ENCODE results near the gene FYCO1. TPM values are rescaled to one million over a fixed set of nuclear protein-coding genes. Genes with fewer than 3 reads are reported as not detected.

The FYCO1 gene
- total and polyA plus RNA-seq, 10 of the 15 experiments (the other 5 are each of a cell fraction or from before 2014, with no cell fraction given), result 1.5 to 8.4 (median 6.5) TPM

DNA sequence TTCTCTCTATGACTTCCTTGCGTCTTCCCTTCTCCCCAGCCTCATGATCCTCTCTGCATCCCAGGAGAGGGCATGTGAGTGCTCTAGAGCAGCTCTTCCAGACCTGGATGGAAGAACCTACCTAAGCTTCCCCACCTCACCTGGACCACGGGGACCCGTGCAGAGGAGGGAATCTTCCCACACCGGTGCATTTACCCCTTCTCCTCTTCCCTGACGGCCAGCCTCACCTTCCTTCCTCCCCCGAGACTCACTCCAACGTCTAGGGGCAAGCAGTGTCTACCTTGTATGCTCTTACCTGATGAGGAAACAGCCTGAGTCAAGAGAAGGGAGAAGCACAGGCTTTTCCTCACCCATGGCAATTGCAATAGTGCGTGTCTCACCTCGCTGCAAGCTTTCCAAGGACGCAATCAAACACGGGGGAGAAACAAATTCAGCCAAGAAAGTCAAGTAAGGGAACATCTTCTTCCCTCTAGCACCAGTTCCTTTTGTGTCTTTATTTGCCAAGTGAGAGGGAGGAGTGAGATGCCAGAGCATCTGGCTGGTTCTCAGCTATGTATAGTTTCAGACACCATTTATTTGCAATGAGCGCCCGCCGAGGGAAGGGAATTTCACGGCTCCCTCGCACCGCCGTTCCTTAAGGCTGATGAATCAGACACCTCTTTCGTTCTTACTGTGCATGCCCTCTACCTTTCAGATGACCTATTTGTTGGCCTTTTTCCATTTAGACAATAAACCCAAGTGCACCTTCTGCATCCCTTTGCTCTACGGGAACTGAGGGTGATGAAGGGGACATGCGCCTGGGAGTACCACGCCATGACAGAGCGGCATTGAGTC, 111.0 kb downstream of the FYCO1 start:
- Histone ChIP-seq H3K79me2 (ENCODE audit: control insufficient read depth, insufficient read depth, low read length) (no peaks in the 10 kb centered on the region), H3K9ac (ENCODE audit: control insufficient read depth, insufficient read depth, low read length) (no peak overlapping the region), H3K27ac (ENCODE audit: control insufficient read depth, insufficient read depth) (no peak overlapping the region), H4K20me1 (ENCODE audit: control insufficient read depth, insufficient read depth) (no peaks in the 10 kb centered on the region), H3K36me3 (ENCODE audit: control insufficient read depth in 2 of 2, insufficient read depth in 2 of 2, low read length in 1 of 2) (peaks cover 0 to 4% of the 10 kb centered on the region in 2 experiments; a peak in 2 of 4 replicates), H3K4me3 (no peak overlapping the region), H2AFZ (ENCODE audit: control insufficient read depth, low read depth, low read length) (no peak overlapping the region), H3K9me3 (replicated peaks; ENCODE audit: control insufficient read depth, insufficient read depth, low read length) (no peaks in the 10 kb centered on the region; the same call in 2 of the 3 replicates), H3K4me1 (ENCODE audit: control insufficient read depth, insufficient read depth, low read length) (peaks cover 61% of the 10 kb centered on the region), H3K4me2 (ENCODE audit: control insufficient read depth, insufficient read depth) (peak overlapping the region; percentile 34; the same call in 1 of the 2 replicates), H3K27me3 (replicated peaks in 1 of 2; ENCODE audit: control insufficient read depth in 2 of 2, insufficient read depth in 2 of 2, low read length in 1 of 2) (peaks cover 0 to 3% of the 10 kb centered on the region in 2 experiments; a peak in 1 of 4 replicates)
- ChIA-PET POLR2A (interaction anchor here (0.9 to 5.5 kb wide), 9 partner anchors 11 to 41 kb away, joined by 3 to 29 read pairs (median 7); no protein-coding TSS in a partner anchor), RAD21 (ENCODE audit: unreplicated experiment) (interaction anchor here (0.5 to 12.3 kb wide), 18 partner anchors 8 to 486 kb away, joined by 3 to 229 read pairs (median 4); partner anchors contain the start of genes CCR5 and LZTFL1), SMC1A (ENCODE audit: uncharacterized antibody, unreplicated experiment) (interaction anchor here (0.8 to 7.3 kb wide), 12 partner anchors 7 to 191 kb away, joined by 3 to 127 read pairs (median 4); partner anchors contain the start of gene FYCO1), CTCF (interaction anchor here (0.9 to 2.0 kb wide), 12 partner anchors 10 to 50 kb away, joined by 3 to 9 read pairs (median 4); no protein-coding TSS in a partner anchor)
- peak; percentile 69 for ATAC-seq
- no peak for DNase-seq (ENCODE audit: low read depth, low spot score)
- no TSS peak for BruUV-seq (replicated peaks)
- intact Hi-C loops (cut with micrococcal nuclease; ENCODE audit: unreplicated experiment) (no loop called here), in situ Hi-C loops (cut with MboI) (no loop called here)
- FAIRE-seq, result peak; percentile 47
- WGBS (ENCODE audit: insufficient coverage, insufficient replicate concordance, low lambda C conversion rate, missing lambda C conversion rate), result 42% methylated on average over 23 of the region's 23 CpGs
- TF ChIP-seq RAD21 (IDR thresholded peaks at IDR 0.05; ENCODE audit: insufficient read depth, low read depth, low read length) (0 out of 2 replicates have a peak, but pooled peaks have one; percentile 21), ZNF207 (IDR thresholded peaks at IDR 0.05; ENCODE audit: borderline replicate concordance) (no peak), CBFB (IDR thresholded peaks at IDR 0.05; ENCODE audit: low read depth) (no peak), TAF1 (IDR thresholded peaks at IDR 0.05; ENCODE audit: borderline replicate concordance, low read depth, low read length) (no peak), NR2F1 (conservative IDR thresholded peaks at IDR 0.05) (peak; percentile 91), ZBED1 (IDR thresholded peaks at IDR 0.05; ENCODE audit: borderline replicate concordance) (peak; percentile 77; the same call in 1 of the 2 replicates), DPF2 (IDR thresholded peaks at IDR 0.05) (peak; percentile 75; the same call in 1 of the 2 replicates), CREM (IDR thresholded peaks at IDR 0.05; ENCODE audit: low read depth) (peak; percentile 52), EED (IDR thresholded peaks at IDR 0.05; ENCODE audit: low read depth) (peak; percentile 93), HDAC2 (IDR thresholded peaks at IDR 0.05) (no peak), EGR1 (IDR thresholded peaks at IDR 0.05; ENCODE audit: borderline replicate concordance in 1 of 2, low read depth in 2 of 2, low read length in 2 of 2) (0 out of 3 replicates have a peak, but pooled peaks of 1 of the 2 experiments have one; percentile 1), BCL11A (IDR thresholded peaks at IDR 0.05; ENCODE audit: low read depth, low read length) (peak; percentile 53; the same call in 1 of the 2 replicates), PAX5 (IDR thresholded peaks at IDR 0.05; ENCODE audit: borderline replicate concordance, low read depth, low read length) (peak; percentile 30; the same call in 1 of the 2 replicates), MEF2A (IDR thresholded peaks at IDR 0.05; ENCODE audit: insufficient read depth, low read depth, low read length) (peak; percentile 52; the same call in 1 of the 2 replicates), BMI1 (IDR thresholded peaks at IDR 0.05; ENCODE audit: borderline replicate concordance) (no peak), SMAD5 (IDR thresholded peaks at IDR 0.05; ENCODE audit: low read depth) (0 out of 2 replicates have a peak, but pooled peaks have one; percentile 55), YY1 (IDR thresholded peaks at IDR 0.05; ENCODE audit: low read depth, low read length) (peak; percentile 52; the same call in 1 of the 2 replicates), RUNX3 (IDR thresholded peaks at IDR 0.05; ENCODE audit: low read length) (peak; percentile 65), TBL1XR1 (IDR thresholded peaks at IDR 0.05; ENCODE audit: low read depth, low read length) (peak; percentile 29; the same call in 1 of the 2 replicates)
- TF ChIP-seq, protein P1, sequence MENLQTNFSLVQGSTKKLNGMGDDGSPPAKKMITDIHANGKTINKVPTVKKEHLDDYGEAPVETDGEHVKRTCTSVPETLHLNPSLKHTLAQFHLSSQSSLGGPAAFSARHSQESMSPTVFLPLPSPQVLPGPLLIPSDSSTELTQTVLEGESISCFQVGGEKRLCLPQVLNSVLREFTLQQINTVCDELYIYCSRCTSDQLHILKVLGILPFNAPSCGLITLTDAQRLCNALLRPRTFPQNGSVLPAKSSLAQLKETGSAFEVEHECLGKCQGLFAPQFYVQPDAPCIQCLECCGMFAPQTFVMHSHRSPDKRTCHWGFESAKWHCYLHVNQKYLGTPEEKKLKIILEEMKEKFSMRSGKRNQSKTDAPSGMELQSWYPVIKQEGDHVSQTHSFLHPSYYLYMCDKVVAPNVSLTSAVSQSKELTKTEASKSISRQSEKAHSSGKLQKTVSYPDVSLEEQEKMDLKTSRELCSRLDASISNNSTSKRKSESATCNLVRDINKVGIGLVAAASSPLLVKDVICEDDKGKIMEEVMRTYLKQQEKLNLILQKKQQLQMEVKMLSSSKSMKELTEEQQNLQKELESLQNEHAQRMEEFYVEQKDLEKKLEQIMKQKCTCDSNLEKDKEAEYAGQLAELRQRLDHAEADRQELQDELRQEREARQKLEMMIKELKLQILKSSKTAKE (IDR thresholded peaks at IDR 0.05; ENCODE audit: low read depth, poor library complexity, severe bottlenecking), result peak; percentile 34
- TF ChIP-seq, protein P2, sequence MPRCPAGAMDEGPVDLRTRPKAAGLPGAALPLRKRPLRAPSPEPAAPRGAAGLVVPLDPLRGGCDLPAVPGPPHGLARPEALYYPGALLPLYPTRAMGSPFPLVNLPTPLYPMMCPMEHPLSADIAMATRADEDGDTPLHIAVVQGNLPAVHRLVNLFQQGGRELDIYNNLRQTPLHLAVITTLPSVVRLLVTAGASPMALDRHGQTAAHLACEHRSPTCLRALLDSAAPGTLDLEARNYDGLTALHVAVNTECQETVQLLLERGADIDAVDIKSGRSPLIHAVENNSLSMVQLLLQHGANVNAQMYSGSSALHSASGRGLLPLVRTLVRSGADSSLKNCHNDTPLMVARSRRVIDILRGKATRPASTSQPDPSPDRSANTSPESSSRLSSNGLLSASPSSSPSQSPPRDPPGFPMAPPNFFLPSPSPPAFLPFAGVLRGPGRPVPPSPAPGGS (IDR thresholded peaks at IDR 0.05; ENCODE audit: borderline replicate concordance, insufficient read depth, low read depth, low read length, poor library complexity, severe bottlenecking), result peak; percentile 74

Measured in GM12878 (cell line).